22Rv1 (cell line): ENCODE measurements around the gene ATRAID.

Source experiments
- H3K27ac ChIP-seq: fragments of 450-650 bp; 2 replicates; pipeline ENCODE4 v1.5.1; 2017
- ZFX ChIP-seq: fragments of 450-650 bp; IDR thresholded peaks from 2 replicates; pipeline ENCODE4 v1.6.1; 2017; ENCODE audit warnings: antibody characterized with exemption, borderline replicate concordance
- TF ChIP-seq, protein P1 (sequence below): fragments of 450-650 bp; IDR thresholded peaks from 2 replicates; pipeline ENCODE4 v1.5.1; 2017; ENCODE audit warnings: mild to moderate bottlenecking

Gene ATRAID

DNA sequence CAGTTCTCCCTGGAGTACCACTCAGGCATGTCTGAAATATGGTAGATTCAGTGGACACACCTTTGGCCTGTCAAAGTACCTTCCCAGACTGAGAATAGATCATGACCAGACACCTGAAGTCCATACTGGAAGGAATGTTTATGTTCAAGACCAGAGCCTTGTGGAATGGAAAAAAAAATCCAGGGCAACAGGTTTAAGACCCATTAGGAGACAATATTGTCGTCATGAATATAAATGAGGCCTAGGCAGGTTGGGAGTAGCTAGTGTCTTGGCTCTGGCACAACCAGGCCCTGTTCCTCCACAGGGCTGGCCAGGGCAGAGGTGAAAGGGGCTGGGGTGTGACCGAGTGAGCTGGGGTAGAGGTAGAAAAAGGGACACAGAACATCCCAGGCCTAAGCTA, 13.2 kb upstream of the ATRAID start:
- TF ChIP-seq, protein P1, sequence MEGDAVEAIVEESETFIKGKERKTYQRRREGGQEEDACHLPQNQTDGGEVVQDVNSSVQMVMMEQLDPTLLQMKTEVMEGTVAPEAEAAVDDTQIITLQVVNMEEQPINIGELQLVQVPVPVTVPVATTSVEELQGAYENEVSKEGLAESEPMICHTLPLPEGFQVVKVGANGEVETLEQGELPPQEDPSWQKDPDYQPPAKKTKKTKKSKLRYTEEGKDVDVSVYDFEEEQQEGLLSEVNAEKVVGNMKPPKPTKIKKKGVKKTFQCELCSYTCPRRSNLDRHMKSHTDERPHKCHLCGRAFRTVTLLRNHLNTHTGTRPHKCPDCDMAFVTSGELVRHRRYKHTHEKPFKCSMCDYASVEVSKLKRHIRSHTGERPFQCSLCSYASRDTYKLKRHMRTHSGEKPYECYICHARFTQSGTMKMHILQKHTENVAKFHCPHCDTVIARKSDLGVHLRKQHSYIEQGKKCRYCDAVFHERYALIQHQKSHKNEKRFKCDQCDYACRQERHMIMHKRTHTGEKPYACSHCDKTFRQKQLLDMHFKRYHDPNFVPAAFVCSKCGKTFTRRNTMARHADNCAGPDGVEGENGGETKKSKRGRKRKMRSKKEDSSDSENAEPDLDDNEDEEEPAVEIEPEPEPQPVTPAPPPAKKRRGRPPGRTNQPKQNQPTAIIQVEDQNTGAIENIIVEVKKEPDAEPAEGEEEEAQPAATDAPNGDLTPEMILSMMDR = no peak
- TF ChIP-seq ZFX = no peak
- H3K27ac ChIP-seq = no peak overlapping the region

- TF ChIP-seq, protein P1 = no peak
- H3K27ac ChIP-seq = no peak overlapping the region
Measured at GRCh38 chr2:27199241-27199640, 12.6 kb upstream of the ATRAID start.

GRCh38 chr2:27201675-27202074, 10.2 kb upstream of the ATRAID start:
- TF ChIP-seq, protein P1 = no peak
- TF ChIP-seq ZFX = no peak
- H3K27ac ChIP-seq = no peak overlapping the region

DNA sequence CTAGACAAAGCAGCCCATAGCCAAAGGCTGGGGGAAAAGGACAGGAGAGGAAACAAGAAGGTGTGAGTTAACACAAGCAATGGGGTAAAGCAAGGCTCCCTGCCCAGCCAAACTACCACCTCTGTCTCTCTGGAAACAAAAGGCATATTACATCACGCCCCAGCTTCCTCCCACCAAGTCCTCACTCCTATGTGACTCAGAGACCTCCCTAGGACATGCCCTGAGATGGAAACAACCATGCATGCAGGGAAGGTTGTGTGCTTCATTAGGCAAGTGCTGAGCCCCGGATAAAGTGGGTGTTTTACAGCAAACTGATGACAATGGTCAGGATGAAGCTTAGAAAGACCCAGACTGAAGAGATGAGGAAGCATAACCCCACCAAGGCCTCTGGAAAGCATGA, 9.0 kb upstream of the ATRAID start:
- no peak overlapping the region for H3K27ac ChIP-seq
- TF ChIP-seq, protein P1 = no peak
- no peak for TF ChIP-seq ZFX

- TF ChIP-seq, protein P1 = no peak
- TF ChIP-seq ZFX = no peak
Measured at GRCh38 chr2:27203741-27204140, 8.1 kb upstream of the ATRAID start.

GRCh38 chr2:27204566-27204965, 7.3 kb upstream of the ATRAID start:
- TF ChIP-seq, protein P1 = no peak
- TF ChIP-seq ZFX = no peak
- H3K27ac ChIP-seq = no peak overlapping the region

More at GRCh38 chr2:27203741-27204140, 8.1 kb upstream of the ATRAID start:
- no peak overlapping the region for H3K27ac ChIP-seq

- no peak overlapping the region for H3K27ac ChIP-seq
- TF ChIP-seq ZFX = no peak
- TF ChIP-seq, protein P1 = no peak
Measured at GRCh38 chr2:27205206-27205605, 6.6 kb upstream of the ATRAID start.
